K562 (cell line): ENCODE results near the gene HPDL. TPM values are rescaled to one million over a fixed set of nuclear protein-coding genes. Genes with fewer than 3 reads are reported as not detected.

Experiments
- ATAC-seq: fragments of 200-7000 bp; cut with Tn5 transposase; 3 replicates; pipeline ENCODE4 v1.9.1; 2020; ENCODE audit warnings: moderate library complexity
- BruUV-seq: library from RNA; stranded (reverse); fragments of 400-500 nt; replicated peaks from 2 replicates; lab custom pipeline; 2021; lab: Mats Ljungman, UMichigan
- CTCF ChIA-PET: fragments of 300-600 bp; formaldehyde crosslinking; extraction: SDS; loops from one replicate; lab custom pipeline; 2021; ENCODE audit warnings: low intra/inter-chr PET ratio; lab: Yijun Ruan, JAX
- POLR2A ChIA-PET: fragments of 300-600, 350-650 bp; sonication (Branson Sonifier 250); formaldehyde crosslinking; extraction: SDS; loops from one replicate; lab custom pipeline; 2021; ENCODE audit warnings: antibody characterized with exemption, inconsistent platforms; lab: Yijun Ruan, JAX
- DNase-seq, 4 experiments: peaks; one replicate each; pipeline versions ENCODE4 v3.0.0 to v3.0.0-alpha.2; 2011 to 2018; ENCODE audit warnings: low spot score in 3 of 4, mixed read lengths in 3 of 4; ENCODE audit errors: extremely low read depth in 1 of 4
- FAIRE-seq: peaks from 2 replicates; lab custom pipeline; 2011; peaks lifted over from hg19 to GRCh38; lab: Jason Lieb, UNC
- H2AFZ ChIP-seq: 2 replicates; pipeline ENCODE4 v1.6.0; 2011; ENCODE audit warnings: low read depth, low read length, control low read depth, inconsistent platforms
- H3K27ac ChIP-seq: fragments of 200-600 bp; 3 replicates; pipeline ENCODE4 v1.8.0; 2011; ENCODE audit warnings: low read depth, mild to moderate bottlenecking, control low read depth, inconsistent platforms, low read length, moderate library complexity, mixed read lengths; ENCODE audit errors: extremely low read depth
- H3K27me3 ChIP-seq, 2 experiments: fragments of 300-600 bp in 1 of 2; 2 replicates in 1 of 2; 3 replicates in 1 of 2; pipeline versions ENCODE4 v1.6.0 to v1.8.0; 2011; ENCODE audit warnings: inconsistent platforms in 2 of 2, low read length in 2 of 2, mild to moderate bottlenecking in 1 of 2, mixed read lengths in 1 of 2, moderate library complexity in 1 of 2; ENCODE audit not compliant: control insufficient read depth in 2 of 2, insufficient read depth in 2 of 2
- H3K36me3 ChIP-seq: fragments of 300-600 bp; 3 replicates; pipeline ENCODE4 v1.8.0; 2011; ENCODE audit warnings: mild to moderate bottlenecking, low read length, inconsistent platforms; ENCODE audit not compliant: control insufficient read depth, insufficient read depth
- H3K4me1 ChIP-seq, 2 experiments: fragments of 200-600 bp in 1 of 2; replicated peaks in 1 of 2; 2 replicates in 1 of 2; 3 replicates in 1 of 2; pipeline versions ENCODE4 v1.5.1 to v1.8.0; 2011; ENCODE audit warnings: inconsistent platforms in 2 of 2, low read length in 2 of 2, mild to moderate bottlenecking in 1 of 2, mixed read lengths in 1 of 2, moderate library complexity in 1 of 2; ENCODE audit not compliant: control insufficient read depth in 2 of 2, insufficient read depth in 2 of 2
- H3K4me2 ChIP-seq: 2 replicates; pipeline ENCODE4 v1.6.1; 2011; ENCODE audit warnings: low read length, control low read depth, inconsistent platforms, mixed read lengths; ENCODE audit not compliant: insufficient read depth
- H3K4me3 ChIP-seq: fragments of 200-600 bp; sonication (generic), shearing (Covaris generic); 2 replicates; pipeline ENCODE4 v1.5.1; 2016; ENCODE audit warnings: control low read depth, inconsistent platforms
- H3K79me2 ChIP-seq: fragments of 200-600 bp; 3 replicates; pipeline ENCODE4 v1.8.0; 2011; ENCODE audit warnings: low read length, inconsistent platforms; ENCODE audit not compliant: control insufficient read depth, insufficient read depth
- H3K9ac ChIP-seq, 2 experiments: 2 replicates each; pipeline versions ENCODE4 v1.6.0 to v1.6.1; 2011; ENCODE audit warnings: low read depth in 2 of 2, low read length in 2 of 2, control low read depth in 1 of 2, inconsistent platforms in 1 of 2, mild to moderate bottlenecking in 1 of 2, mixed read lengths in 1 of 2; ENCODE audit not compliant: insufficient read depth in 1 of 2
- H3K9me1 ChIP-seq: one replicate; pipeline ENCODE4 v1.6.0; 2011; ENCODE audit warnings: inconsistent platforms, mild to moderate bottlenecking, low read length, moderate library complexity; ENCODE audit not compliant: control insufficient read depth, insufficient read depth
- H3K9me3 ChIP-seq: replicated peaks from 2 replicates; pipeline ENCODE4 v1.5.1; 2011; ENCODE audit warnings: low read depth, low read length, inconsistent platforms; ENCODE audit not compliant: control insufficient read depth, insufficient read depth
- H4K20me1 ChIP-seq: replicated peaks from 2 replicates; pipeline ENCODE4 v1.6.1; 2011; ENCODE audit warnings: low read length, inconsistent platforms, mixed read lengths; ENCODE audit not compliant: control insufficient read depth, insufficient read depth
- CBX8 ChIP-seq: fragments of 200-600 bp; sonication (generic); IDR thresholded peaks from 2 replicates; pipeline ENCODE4 v1.6.1; 2012; ENCODE audit warnings: borderline replicate concordance, mixed run types, low read depth, mild to moderate bottlenecking, moderate library complexity, mixed read lengths, low read length, control low read depth, inconsistent platforms; ENCODE audit not compliant: poor library complexity, severe bottlenecking; ENCODE audit errors: extremely low read depth
- HLTF ChIP-seq: fragments of 450-650 bp; IDR thresholded peaks from 2 replicates; pipeline ENCODE4 v1.6.1; 2016
- HNRNPLL ChIP-seq: fragments of 200-400 bp; formaldehyde crosslinking; IDR thresholded peaks from 2 replicates; pipeline ENCODE4 v1.6.1; 2017; ENCODE audit warnings: low read length, low read depth, mild to moderate bottlenecking; ENCODE audit not compliant: poor library complexity, severe bottlenecking
- RBM34 ChIP-seq: fragments of 200-400 bp; formaldehyde crosslinking; IDR thresholded peaks from 2 replicates; pipeline ENCODE4 v1.6.1; 2018; ENCODE audit warnings: low read length, borderline replicate concordance; ENCODE audit not compliant: insufficient read depth
- SMAD4 ChIP-seq: fragments of 250-450 bp; sonication (Bioruptor Pico); conservative IDR thresholded peaks from 2 replicates; pipeline ENCODE4 v1.8.0; 2021; ENCODE audit warnings: inconsistent platforms, mild to moderate bottlenecking, moderate library complexity
- SPI1 ChIP-seq: IDR thresholded peaks from 2 replicates; pipeline ENCODE4 v1.6.1; 2011; ENCODE audit warnings: low read depth, low read length, control low read depth, borderline replicate concordance
- WGBS: fragments of 100-300 bp; shearing (Covaris generic); methylation state at CpG from one replicate; pipeline ENCODE4 v1.1.6; 2016; ENCODE audit warnings: low coverage, mixed read lengths; ENCODE audit not compliant: insufficient coverage; ENCODE audit errors: missing lambda C conversion rate; 5-methylcytosine and 5-hydroxymethylcytosine counted together
- in situ Hi-C: fragments of 300-500 bp; cut with MboI; formaldehyde crosslinking; loops from 4 replicates; pipeline ENCODE4 v1.15.0; 2018; ENCODE audit warnings: inconsistent platforms, mixed read lengths
- intact Hi-C: fragments of 100-400 bp; cut with micrococcal nuclease; formaldehyde crosslinking; loops from 2 replicates; pipeline ENCODE4 v1.14.2; 2022
- polyA plus RNA-seq, 8 experiments: library from polyadenylated mRNA; depleted of rRNA in 4 of 8; stranded (reverse) in 5 of 8; unstranded in 3 of 8; fragments of >200 nt; fragmentation: Nextera tagmentation in 2 of 8; fragmentation: Illumina TruSeq in 1 of 8; extraction: Ambion mirVana in 2 of 8; extraction: Trizol in 1 of 8; gene quantifications; 2 replicates each; pipeline versions ENCODE4 v1.2.1 to v1.2.3, GENCODE V29; 2011 to 2014; ENCODE audit warnings: inconsistent platforms in 1 of 8, missing spikeins in 1 of 8
- total RNA-seq, 7 experiments: library from RNA; depleted of rRNA in 6 of 7; stranded (reverse); fragments of >200 nt in 6 of 7; fragmentation: Illumina TruSeq in 2 of 7; extraction: Trizol in 2 of 7; gene quantifications; 2 replicates each; pipeline versions ENCODE4 v1.2.1 to v1.2.3, GENCODE V29; 2011 to 2021; ENCODE audit warnings: low replicate concordance in 1 of 7
- TF ChIP-seq, protein P1 (sequence below): sonication (generic); formaldehyde crosslinking; IDR thresholded peaks from 2 replicates; pipeline ENCODE4 v1.8.1; 2023; ENCODE audit warnings: missing genetic modification reagents, mild to moderate bottlenecking, borderline replicate concordance

The HPDL gene
- total and polyA plus RNA-seq, 9 of the 15 experiments (the other 6 are each of a cell fraction or from before 2014, with no cell fraction given) = not detected

DNA sequence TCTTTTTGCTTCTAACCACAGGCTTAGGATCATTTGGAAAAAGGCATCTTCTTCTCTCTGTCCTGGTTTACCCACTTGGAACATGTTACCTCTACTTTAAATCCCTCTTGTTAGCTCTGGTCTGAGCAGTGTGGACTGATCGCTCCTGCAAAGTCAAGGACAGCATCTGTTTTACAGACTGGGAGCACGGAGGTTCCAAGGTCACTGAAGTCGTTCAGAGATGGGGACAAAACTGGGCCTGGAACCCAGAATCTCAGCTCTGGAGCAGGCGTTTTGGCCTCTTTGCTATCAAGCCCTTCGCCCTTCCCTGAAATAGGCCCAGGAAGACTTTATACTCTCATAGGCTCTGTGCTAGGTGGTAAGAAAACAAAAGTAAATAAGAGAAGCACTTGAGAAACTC is 24.8 kb downstream of the HPDL start (continued):
- TF ChIP-seq RBM34 (no peak), HNRNPLL (no peak)

DNA sequence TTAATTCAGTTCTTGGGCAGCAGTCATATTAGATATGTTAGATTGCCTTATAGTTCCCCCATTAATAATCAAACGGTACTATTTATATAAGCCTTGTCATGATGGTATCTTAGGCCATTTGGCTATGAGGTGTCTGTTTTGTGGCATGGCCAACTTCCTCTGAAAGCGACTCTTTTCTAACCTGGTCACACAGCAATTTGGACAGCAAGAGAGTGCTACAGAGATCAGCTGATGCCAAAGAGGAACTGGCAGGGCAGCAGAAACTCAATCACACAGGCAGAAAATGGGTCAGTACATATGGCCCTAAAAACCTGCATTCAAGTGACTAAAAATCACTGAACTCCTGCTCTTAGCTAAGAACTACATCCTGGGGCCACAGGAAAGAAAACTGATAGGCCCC is 27.0 kb downstream of the HPDL start:
- BruUV-seq = no TSS peak
- POLR2A ChIA-PET = interaction anchor here (1.3 to 15.6 kb wide), 3 partner anchors 9 to 168 kb away, joined by 6 to 226 read pairs (median 7); partner anchors contain the start of genes MUTYH, PRDX1, TESK2 and TOE1
- in situ Hi-C loops = no loop called here
- Histone ChIP-seq H3K36me3 (no peaks in the 10 kb centered on the region), H3K4me3 (no peak overlapping the region), H3K4me1 (peaks cover 4 to 5% of the 10 kb centered on the region in 2 experiments; a peak in 3 of 5 replicates), H3K9ac (no peak overlapping the region), H3K4me2 (no peak overlapping the region), H3K27ac (no peak overlapping the region), H4K20me1 (no peaks in the 10 kb centered on the region), H2AFZ (peak overlapping the region; percentile 73; the same call in 1 of the 2 replicates), H3K9me3 (no peaks in the 10 kb centered on the region), H3K79me2 (no peaks in the 10 kb centered on the region), H3K9me1 (no peaks in the 10 kb centered on the region), H3K27me3 (no peaks in the 10 kb centered on the region)
- no peak for DNase-seq
- TF ChIP-seq SPI1 (peak; percentile 41; the same call in 1 of the 2 replicates), SMAD4 (CRISPR knock-in tag) (no peak), HLTF (no peak), CBX8 (no peak)
- TF ChIP-seq, protein P1, sequence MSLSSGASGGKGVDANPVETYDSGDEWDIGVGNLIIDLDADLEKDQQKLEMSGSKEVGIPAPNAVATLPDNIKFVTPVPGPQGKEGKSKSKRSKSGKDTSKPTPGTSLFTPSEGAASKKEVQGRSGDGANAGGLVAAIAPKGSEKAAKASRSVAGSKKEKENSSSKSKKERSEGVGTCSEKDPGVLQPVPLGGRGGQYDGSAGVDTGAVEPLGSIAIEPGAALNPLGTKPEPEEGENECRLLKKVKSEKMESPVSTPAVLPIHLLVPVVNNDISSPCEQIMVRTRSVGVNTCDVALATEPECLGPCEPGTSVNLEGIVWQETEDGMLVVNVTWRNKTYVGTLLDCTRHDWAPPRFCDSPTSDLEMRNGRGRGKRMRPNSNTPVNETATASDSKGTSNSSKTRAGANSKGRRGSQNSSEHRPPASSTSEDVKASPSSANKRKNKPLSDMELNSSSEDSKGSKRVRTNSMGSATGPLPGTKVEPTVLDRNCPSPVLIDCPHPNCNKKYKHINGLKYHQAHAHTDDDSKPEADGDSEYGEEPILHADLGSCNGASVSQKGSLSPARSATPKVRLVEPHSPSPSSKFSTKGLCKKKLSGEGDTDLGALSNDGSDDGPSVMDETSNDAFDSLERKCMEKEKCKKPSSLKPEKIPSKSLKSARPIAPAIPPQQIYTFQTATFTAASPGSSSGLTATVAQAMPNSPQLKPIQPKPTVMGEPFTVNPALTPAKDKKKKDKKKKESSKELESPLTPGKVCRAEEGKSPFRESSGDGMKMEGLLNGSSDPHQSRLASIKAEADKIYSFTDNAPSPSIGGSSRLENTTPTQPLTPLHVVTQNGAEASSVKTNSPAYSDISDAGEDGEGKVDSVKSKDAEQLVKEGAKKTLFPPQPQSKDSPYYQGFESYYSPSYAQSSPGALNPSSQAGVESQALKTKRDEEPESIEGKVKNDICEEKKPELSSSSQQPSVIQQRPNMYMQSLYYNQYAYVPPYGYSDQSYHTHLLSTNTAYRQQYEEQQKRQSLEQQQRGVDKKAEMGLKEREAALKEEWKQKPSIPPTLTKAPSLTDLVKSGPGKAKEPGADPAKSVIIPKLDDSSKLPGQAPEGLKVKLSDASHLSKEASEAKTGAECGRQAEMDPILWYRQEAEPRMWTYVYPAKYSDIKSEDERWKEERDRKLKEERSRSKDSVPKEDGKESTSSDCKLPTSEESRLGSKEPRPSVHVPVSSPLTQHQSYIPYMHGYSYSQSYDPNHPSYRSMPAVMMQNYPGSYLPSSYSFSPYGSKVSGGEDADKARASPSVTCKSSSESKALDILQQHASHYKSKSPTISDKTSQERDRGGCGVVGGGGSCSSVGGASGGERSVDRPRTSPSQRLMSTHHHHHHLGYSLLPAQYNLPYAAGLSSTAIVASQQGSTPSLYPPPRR (CRISPR knock-in tag) = no peak
- FAIRE-seq = no peak
- WGBS = 63% methylated on average over 2 of the region's 2 CpGs
- intact Hi-C loops = no loop called here
- no peak for ATAC-seq
- CTCF ChIA-PET = no interaction called here
